IgD-negative memory B cell (primary cell): ENCODE measurements around the gene UTP18. TPM values are rescaled to one million over a fixed set of nuclear protein-coding genes. Genes with fewer than 3 reads are reported as not detected.
"Not testable (repeated sequence)": the region's sequence is repeated elsewhere in the genome, so short reads cannot be mapped to it uniquely, and the experiment has no call there.

ENCODE experiments used
- H3K27ac Mint-ChIP-seq, 3 donors: one replicate each; pipeline ENCODE4 v1.8.0; 2020 to 2022; ENCODE audit warnings: mild to moderate bottlenecking in 3 of 3, mixed read lengths in 3 of 3, moderate library complexity in 1 of 3
- H3K27me3 Mint-ChIP-seq: one replicate; pipeline ENCODE4 v1.8.0; 2021; ENCODE audit warnings: mixed read lengths
- H3K36me3 Mint-ChIP-seq: one replicate; pipeline ENCODE4 v1.8.0; 2020; ENCODE audit warnings: mild to moderate bottlenecking, mixed read lengths
- H3K4me1 Mint-ChIP-seq, 3 donors: one replicate each; pipeline ENCODE4 v1.8.0; 2020 to 2022; ENCODE audit warnings: mixed read lengths in 3 of 3, mild to moderate bottlenecking in 1 of 3
- H3K4me3 Mint-ChIP-seq, 4 donors: one replicate each; pipeline ENCODE4 v1.8.0; 2020 to 2022; ENCODE audit warnings: mild to moderate bottlenecking in 4 of 4, mixed read lengths in 4 of 4, moderate library complexity in 3 of 4
- H3K9me3 Mint-ChIP-seq, 3 donors: one replicate each; pipeline ENCODE4 v1.8.0; 2020 to 2021; ENCODE audit warnings: mixed read lengths in 3 of 3, mild to moderate bottlenecking in 1 of 3
- polyA plus RNA-seq: library from polyadenylated mRNA; unstranded; fragments of 300-500 nt; fragmentation: Illumina TruSeq; gene quantifications from one replicate; pipeline ENCODE4 v1.2.3, GENCODE V29; 2021

UTP18 gene
- polyA plus RNA-seq, 1 donor from 2014 or later, result 47.0 TPM

DNA sequence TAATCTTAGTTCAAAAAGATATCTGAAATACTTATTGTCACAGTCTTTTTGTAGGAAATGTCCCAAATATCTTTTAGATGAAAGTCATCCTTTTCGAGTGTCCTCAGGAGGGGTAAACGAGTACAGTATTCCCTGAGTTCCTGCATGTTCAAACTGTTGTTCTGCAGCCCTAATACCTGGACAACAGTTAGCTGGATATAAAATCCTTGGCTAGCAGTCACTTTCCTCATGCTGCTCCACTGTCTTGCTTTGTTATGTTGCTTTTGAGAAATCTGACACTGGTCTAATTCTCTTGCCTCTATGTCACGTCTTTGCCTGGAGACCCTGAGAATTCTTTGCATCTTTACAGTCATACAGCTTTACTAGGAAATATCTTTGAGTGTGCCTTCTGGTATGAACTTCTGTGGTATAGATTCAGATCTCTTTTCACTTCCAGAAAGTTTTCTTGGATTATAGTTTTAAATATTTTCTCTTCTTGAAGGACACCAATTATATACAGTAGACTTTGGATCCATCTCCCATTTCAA, 10.0 kb upstream of the UTP18 start:
- Mint-ChIP-seq H3K9me3 (no peaks in the 10 kb centered on the region), H3K36me3 (peaks cover 3% of the 10 kb centered on the region), H3K27me3 (no peaks in the 10 kb centered on the region), H3K4me3 (no peak overlapping the region), H3K4me1 (peaks cover 7 to 12% (median 8%) of the 10 kb centered on the region in 3 donors), H3K27ac (no peak overlapping the region)

DNA sequence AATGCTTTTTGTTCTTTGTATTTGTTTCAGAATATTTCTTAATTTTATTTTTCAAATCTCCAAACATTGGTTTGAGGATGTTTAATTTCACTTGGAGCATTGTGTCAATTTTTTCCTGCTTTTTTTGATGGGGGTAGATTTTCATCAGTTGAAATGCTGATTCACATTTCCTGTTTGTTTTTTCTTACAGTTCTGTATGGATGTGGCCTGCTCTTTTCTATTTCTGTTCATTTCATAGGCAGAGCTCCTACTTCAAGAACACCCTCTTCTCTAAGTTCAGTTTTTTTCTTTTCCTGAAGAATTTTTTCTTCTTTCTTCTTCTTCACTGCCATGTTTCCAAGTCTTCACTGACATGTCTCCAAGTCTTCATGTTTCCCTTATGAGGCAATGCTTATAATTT, 9.3 kb upstream of the UTP18 start:
- H3K27me3 Mint-ChIP-seq, result no peaks in the 10 kb centered on the region
- peaks cover 3% of the 10 kb centered on the region for H3K36me3 Mint-ChIP-seq
- H3K4me1 Mint-ChIP-seq, result peaks cover 9 to 12% (median 10%) of the 10 kb centered on the region in 3 donors
- no peak overlapping the region for H3K4me3 Mint-ChIP-seq
- H3K9me3 Mint-ChIP-seq, result no peaks in the 10 kb centered on the region
- H3K27ac Mint-ChIP-seq, result no peak overlapping the region

DNA sequence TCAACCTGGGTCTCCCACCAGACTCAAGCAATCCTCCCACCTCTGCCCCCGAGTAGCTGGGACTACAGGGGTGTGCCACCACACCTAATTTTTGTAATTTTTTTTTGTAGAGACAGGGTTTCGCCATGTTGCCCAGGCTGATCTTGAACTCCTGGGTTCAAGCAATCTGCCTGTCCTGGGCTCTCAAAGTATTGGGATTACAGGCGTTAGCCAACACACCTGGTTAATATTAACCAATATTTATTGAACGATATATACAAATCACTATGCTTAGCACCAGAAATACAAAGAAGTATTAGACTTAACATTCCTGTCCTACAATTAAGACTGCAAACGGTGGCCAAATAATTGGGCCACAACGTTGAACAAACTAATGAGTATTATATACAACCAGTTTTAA, 4.7 kb upstream of the UTP18 start:
- peak overlapping the region in 2 of 4 donors; percentile 30 to 38 for H3K4me3 Mint-ChIP-seq
- H3K36me3 Mint-ChIP-seq, result peaks cover 3% of the 10 kb centered on the region
- no peak overlapping the region for H3K27ac Mint-ChIP-seq
- H3K4me1 Mint-ChIP-seq, result peaks cover 29 to 38% (median 34%) of the 10 kb centered on the region in 3 donors
- no peaks in the 10 kb centered on the region for H3K9me3 Mint-ChIP-seq
- H3K27me3 Mint-ChIP-seq, result no peaks in the 10 kb centered on the region

DNA sequence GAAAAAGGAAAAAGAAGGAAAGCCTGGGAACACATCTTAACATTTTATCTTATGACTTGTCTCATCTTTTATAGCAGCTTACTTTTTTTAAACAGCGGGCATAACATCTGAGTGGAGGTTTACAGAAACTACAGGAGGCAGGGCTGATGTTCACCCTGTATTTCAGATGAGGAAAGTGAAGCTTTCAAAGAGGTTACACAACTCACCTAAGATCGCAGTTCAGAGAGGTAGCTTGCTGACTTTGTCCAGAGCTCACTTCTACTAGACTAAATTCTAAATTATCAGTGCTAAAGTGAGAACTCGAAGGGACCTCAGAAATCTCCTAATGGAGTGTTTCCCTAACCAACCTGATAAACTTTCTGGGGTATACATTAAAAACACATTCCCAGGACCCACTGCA, 4.2 kb upstream of the UTP18 start:
- peaks cover 30 to 38% (median 34%) of the 10 kb centered on the region in 3 donors for H3K4me1 Mint-ChIP-seq
- H3K36me3 Mint-ChIP-seq, result no peaks in the 10 kb centered on the region
- peak overlapping the region in 1 of 3 donors; percentile 35 for H3K27ac Mint-ChIP-seq
- no peaks in the 10 kb centered on the region for H3K9me3 Mint-ChIP-seq
- H3K27me3 Mint-ChIP-seq, result no peaks in the 10 kb centered on the region
- peak overlapping the region in 2 of 4 donors; percentile 30 to 38 for H3K4me3 Mint-ChIP-seq

DNA sequence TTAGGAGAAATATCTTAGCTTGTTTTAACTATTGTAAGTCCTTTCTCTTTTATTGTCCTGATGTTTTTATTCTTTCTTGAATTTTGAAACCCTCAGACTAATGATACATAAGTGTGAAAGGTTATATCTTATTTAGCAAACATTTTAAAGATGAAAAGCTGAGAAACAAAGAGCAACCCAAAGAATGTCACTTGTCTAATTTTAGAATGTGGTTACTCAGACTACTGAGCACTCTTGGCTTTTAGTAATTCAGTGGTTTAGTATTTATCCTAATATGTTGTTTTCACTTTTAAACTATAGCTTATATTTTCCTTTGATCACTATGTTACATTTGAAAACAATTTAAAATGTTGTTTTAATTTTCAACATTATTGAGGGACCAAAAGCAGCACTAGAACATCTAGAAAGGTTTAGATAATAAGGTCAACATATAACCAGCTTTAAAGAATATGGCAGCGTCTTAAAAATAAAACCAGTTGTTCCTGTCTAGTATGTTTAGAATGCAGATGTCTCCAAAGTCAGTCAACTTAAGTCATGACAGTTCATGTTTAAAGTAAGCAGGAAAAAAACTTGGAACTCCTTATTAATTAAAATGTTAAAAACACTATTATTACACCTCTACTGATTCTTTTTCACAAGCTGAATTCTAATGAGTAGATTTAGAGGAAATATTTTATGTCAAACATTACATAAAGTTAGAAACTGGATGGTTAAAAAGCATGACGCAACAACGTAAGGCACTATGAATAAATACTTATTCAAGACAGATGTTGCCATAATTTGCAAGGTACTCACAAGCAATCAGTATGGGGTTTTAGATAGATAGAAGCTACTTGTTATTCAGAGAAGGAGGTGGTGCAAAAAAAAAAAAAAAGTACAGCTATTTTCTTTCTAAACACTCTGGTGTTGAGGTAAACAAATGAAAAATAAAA, 2.9 kb upstream of the UTP18 start:
- Mint-ChIP-seq H3K9me3 (no peaks in the 10 kb centered on the region), H3K27ac (peak overlapping the region in 2 of 3 donors; percentile 1 to 97), H3K4me1 (peaks cover 38 to 46% (median 41%) of the 10 kb centered on the region in 3 donors), H3K4me3 (peak overlapping the region in 3 of 4 donors; percentile 89 to 100 (median 100)), H3K27me3 (no peaks in the 10 kb centered on the region), H3K36me3 (no peaks in the 10 kb centered on the region)

DNA sequence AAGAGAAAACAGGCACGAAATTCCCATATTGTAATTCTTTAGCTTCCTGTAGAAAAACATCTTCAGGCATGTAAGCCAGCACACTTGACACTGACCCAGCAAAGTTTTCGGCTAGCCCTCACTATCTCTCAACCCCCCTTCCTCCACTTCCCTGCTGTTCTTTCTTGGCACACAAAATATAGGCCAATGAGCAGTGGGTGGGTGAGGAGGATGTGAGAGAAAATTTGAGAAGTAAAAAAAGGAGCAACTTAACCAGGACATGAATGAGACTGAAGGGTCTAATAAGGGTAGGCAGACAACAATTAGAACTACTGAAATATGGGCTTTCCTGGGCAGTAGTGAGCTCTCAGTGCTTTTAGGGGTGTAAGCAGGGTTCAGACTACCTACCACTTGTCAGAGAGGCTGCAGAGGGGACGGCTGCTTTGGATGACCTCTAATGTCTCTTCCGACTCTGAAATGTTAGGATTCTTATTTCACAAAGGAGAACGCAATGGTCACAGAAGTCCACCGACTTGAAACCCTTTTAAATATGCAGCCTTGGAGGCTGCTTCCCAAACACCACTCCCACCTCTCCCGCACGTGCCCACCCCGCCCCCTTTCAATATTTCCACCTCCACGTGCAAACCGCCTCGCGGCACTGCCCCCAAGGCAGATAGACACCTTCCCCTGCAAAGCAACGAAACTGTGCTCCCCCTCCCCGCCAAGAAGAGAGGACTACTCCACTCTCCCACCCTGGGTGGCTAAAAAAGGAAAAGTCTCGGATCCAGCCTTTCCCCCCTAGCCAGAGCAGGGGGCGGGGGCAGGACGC, 1.4 kb upstream of the UTP18 start:
- Mint-ChIP-seq H3K36me3 (no peaks in the 10 kb centered on the region), H3K4me1 (peaks cover 43 to 56% (median 46%) of the 10 kb centered on the region in 3 donors), H3K9me3 (no peaks in the 10 kb centered on the region), H3K27me3 (no peaks in the 10 kb centered on the region), H3K4me3 (peak overlapping the region; percentile 89 to 100 (median 96)), H3K27ac (peak overlapping the region; percentile 73 to 97 (median 96))

DNA sequence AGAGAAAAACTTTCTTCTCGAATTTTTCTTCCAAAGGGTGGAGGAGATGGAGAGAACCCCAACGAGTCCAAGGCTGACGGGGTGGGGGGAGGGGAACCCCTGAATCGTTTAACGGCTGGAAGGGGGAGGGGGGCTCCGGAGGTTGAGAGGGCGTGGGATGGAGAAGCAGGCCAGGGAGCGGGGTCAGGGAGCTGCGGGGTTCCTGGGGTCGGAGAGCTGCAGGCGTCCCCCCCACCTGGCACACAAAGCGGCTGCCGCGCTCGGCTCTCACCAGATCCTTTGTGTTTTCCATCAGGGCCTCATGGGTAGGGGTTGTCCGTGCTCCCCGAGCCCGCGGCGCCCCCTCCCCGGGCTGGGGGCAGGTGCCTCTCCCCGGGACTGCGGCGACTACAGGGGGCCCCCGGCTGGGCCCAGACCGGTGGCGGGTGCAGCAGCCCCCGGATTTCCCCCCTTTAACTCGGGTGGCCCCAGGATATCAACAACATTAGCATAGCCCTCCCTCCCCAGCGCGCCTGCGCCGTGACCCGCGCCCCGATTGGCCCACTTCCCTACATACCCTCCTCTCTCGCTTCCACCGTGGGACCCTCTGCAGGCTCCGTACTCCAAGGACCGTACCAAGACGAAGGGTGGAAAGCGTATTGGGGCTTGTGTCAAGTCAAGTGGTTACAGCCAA, 646 bp upstream of the UTP18 start, which contains the start of gene MBTD1:
MBTD1 (minus strand) TSS at position 486 of the 673 bp plus-strand sequence. CDS start 34,888 bp downstream, outside the sequence.
- Mint-ChIP-seq H3K36me3 (no peaks in the 10 kb centered on the region), H3K27me3 (no peaks in the 10 kb centered on the region), H3K4me3 (peak within 1 kb of the TSS; percentile 89 to 100 (median 96)), H3K9me3 (no peaks in the 10 kb centered on the region), H3K4me1 (peaks cover 36 to 54% (median 42%) of the 10 kb centered on the region in 3 donors), H3K27ac (peak within 1 kb of the TSS; percentile 97 to 99 (median 98))

DNA sequence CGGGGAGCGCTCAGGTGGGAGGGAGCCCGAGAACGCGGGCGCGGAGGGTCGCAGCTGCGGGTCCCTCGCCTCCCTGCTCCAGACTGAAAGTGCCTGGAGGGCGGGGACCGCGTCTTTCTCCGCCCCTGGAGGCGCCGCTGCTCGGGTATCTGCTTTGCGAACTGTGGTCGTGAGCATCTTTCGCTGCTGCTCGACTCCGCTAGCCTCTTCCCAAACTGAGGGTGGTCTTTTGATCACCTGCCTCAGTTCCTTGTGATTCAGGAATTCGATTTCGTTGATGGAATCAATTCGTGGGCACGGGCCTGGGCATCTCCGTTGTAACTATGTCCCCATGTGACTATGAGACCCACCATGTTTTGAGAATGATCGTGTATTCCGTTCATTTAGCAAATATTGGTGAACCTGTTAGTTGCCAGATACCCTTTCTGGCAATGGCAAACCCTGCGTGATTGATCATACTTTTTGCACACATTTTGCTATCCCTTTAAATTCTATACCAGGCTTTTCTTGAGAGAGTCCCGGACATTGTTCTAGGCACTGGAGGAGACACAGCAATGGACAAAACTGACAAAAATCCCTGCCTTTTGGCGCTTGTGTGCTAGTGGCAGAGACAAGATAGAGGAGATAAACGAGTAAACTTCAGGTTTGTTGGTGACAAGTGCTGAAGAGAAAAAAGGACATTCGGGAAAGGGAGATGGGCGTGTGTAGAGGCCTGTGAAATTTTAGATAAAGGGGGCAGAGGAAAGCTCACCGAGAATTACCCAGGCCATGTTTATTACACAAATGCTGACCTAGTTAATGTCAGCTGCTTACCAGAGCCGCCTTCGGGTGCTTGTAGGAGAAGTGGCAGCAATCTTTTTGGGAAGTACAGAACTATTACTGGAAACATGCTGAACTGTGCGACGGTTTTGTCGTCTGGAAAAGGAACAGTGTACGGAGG, 948 bp downstream of the UTP18 start:
- Mint-ChIP-seq H3K36me3 (no peaks in the 10 kb centered on the region), H3K4me1 (peaks cover 35 to 49% (median 36%) of the 10 kb centered on the region in 3 donors), H3K9me3 (no peaks in the 10 kb centered on the region)

DNA sequence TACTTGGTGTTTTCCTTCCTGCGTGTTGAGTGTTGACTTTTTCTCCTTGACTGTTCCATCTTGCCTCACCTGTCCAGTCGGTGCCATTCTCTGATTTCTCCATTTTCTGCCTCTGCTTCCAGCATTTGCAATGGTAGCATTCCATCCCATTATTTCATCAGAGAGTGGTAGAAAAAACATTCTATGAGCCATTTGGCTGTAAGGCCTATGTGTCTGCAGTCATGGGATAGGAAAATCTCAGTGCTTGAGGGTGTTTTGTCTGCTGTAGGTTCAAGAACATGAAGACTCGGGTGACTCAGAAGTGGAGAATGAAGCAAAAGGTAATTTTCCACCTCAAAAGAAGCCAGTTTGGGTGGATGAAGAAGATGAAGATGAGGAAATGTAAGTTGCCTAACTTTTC, 2.7 kb downstream of the UTP18 start:
- peaks cover 26 to 37% (median 32%) of the 10 kb centered on the region in 3 donors for H3K4me1 Mint-ChIP-seq
- H3K27me3 Mint-ChIP-seq, result no peaks in the 10 kb centered on the region
- peaks cover 2% of the 10 kb centered on the region for H3K36me3 Mint-ChIP-seq
- H3K4me3 Mint-ChIP-seq, result peak overlapping the region in 3 of 4 donors; percentile 49 to 87 (median 70)
- peak overlapping the region in 1 of 3 donors; percentile 94 for H3K27ac Mint-ChIP-seq
- no peaks in the 10 kb centered on the region for H3K9me3 Mint-ChIP-seq

More for the DNA sequence above, 948 bp downstream of the UTP18 start:
- peak overlapping the region; percentile 86 to 94 (median 90) for H3K27ac Mint-ChIP-seq
- no peaks in the 10 kb centered on the region for H3K27me3 Mint-ChIP-seq
- peak overlapping the region; percentile 89 to 100 (median 94) for H3K4me3 Mint-ChIP-seq

DNA sequence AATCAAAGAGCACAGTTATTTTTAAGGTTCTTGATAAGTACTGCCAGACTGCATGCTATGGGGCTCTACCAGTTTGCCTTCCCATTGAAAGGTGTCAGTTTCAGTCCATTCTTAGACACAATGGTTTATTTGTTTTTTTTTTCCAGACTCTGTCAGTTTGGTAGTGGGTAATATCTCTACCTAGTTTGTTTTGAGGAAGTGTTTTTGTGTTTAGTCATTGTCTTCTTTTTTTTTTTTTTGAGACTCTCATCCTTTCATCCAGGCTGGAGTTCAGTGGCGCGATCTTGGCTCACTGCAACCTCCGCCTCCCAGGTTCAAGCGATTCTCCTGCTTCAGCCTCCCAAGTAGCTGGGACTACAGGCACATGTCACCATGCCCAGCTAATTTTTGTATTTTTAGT, 4.1 kb downstream of the UTP18 start:
- H3K27me3 Mint-ChIP-seq, H3K36me3 Mint-ChIP-seq, H3K9me3 Mint-ChIP-seq: not testable (repeated sequence)
- Mint-ChIP-seq H3K4me1 (peaks cover 17 to 27% (median 25%) of the 10 kb centered on the region in 3 donors), H3K27ac (peak overlapping the region in 1 of 3 donors; percentile 7), H3K4me3 (peak overlapping the region in 1 of 4 donors; percentile 55)

DNA sequence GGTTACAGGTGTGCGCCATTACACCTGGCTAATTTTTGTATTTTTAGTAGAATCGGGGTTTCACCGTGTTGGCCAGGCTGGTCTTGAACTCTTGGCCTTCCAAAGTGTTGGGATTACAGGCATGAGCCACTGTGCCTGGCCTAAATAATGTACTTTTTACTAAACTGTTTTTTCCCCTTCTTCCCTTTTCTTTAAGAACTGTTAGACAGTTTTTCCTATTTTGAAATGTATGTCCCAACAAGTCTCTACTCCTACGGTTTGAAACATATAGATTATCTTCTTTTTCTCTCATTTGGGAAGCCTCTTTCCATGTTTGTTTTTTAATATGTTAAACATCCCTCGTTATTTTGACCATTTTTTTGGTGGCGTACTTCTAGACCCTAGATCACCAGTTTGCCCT, 9.6 kb downstream of the UTP18 start:
- no peaks in the 10 kb centered on the region for H3K9me3 Mint-ChIP-seq
- H3K4me3 Mint-ChIP-seq, result no peak overlapping the region
- peaks cover 8 to 14% (median 10%) of the 10 kb centered on the region in 3 donors for H3K4me1 Mint-ChIP-seq
- H3K27me3 Mint-ChIP-seq, result no peaks in the 10 kb centered on the region
- no peak overlapping the region for H3K27ac Mint-ChIP-seq
- peaks cover 7% of the 10 kb centered on the region for H3K36me3 Mint-ChIP-seq

DNA sequence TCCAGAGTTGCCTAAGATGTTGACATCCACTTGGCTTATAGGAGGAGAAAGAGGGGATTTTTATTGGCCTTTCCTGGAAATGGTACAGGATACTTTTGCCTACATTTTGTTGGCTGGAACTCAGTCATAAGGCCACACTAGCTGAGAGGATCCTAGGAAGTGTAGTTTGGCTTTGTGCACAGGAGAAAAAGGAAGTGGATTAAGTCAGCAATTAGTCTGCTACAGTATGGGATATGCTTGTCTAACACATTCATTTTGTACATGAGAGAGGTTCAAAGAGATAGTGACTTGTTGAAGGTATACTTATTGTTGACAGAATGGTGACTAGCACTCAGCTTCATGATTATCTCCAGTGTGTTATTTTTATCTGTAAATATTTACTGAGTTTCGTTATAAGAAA, 10.3 kb downstream of the UTP18 start:
- no peaks in the 10 kb centered on the region for H3K27me3 Mint-ChIP-seq
- no peaks in the 10 kb centered on the region for H3K9me3 Mint-ChIP-seq
- peaks cover 8 to 14% (median 10%) of the 10 kb centered on the region in 3 donors for H3K4me1 Mint-ChIP-seq
- no peak overlapping the region for H3K4me3 Mint-ChIP-seq
- H3K27ac Mint-ChIP-seq, result peak overlapping the region in 1 of 3 donors; percentile 5
- H3K36me3 Mint-ChIP-seq, result peaks cover 7% of the 10 kb centered on the region

DNA sequence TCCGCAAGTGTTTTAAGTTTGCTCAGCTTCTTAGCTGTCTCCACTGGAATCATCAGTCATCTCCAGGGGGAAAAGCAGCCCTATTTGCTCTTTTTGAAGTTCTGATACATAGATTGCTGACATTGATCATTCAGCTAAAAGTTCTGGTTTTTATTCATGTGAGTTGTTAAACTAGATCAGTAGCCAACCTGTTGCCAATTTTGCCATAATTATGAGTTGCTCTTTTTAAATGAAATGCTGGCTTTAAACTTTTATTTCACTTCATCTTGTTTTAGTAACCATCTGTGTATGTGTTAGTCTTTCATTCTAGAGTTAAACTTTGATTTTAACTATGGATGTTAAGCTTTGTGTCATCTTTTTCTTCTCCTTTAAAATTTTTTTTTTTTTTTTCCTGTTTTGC, 12.5 kb downstream of the UTP18 start:
- Mint-ChIP-seq H3K36me3 (peaks cover 9% of the 10 kb centered on the region), H3K9me3 (no peaks in the 10 kb centered on the region), H3K27ac (no peak overlapping the region), H3K4me3 (no peak overlapping the region), H3K27me3 (no peaks in the 10 kb centered on the region), H3K4me1 (peaks cover 6 to 9% (median 6%) of the 10 kb centered on the region in 3 donors)
